DMS114 treated with DMSO at 0.1 percent for 48 hours (cell line): ENCODE results near the gene CXXC5.
"Not testable (repeated sequence)": the region's sequence is repeated elsewhere in the genome, so short reads cannot be mapped to it uniquely, and the experiment has no call there.

ENCODE experiments used
- DNase-seq: peaks from one replicate; lab custom pipeline; 2025; ENCODE audit not compliant: unreplicated experiment; lab: John Stamatoyannopoulos, UW

CXXC5 gene

GRCh38 chr5:139648205-139649081, at the start of gene CXXC5:
Gene CXXC5, plus strand, starts transcription at chr5:139648349. Its CDS starts 32,175 bp downstream, at chr5:139680524.
- peak; percentile 32 for DNase-seq

GRCh38 chr5:139598601-139598965, 49.6 kb upstream of the CXXC5 start:
- not testable (repeated sequence) for DNase-seq

GRCh38 chr5:139600336-139600949, 47.7 kb upstream of the CXXC5 start:
- no peak for DNase-seq

GRCh38 chr5:139601429-139601828, 46.7 kb upstream of the CXXC5 start:
- DNase-seq, result no peak

- not testable (repeated sequence) for DNase-seq
These were observed 46.2 kb upstream of the CXXC5 start for GRCh38 chr5:139601948-139602347.

- no peak for DNase-seq
These were observed 42.3 kb upstream of the CXXC5 start for GRCh38 chr5:139605887-139606286.

- DNase-seq, result no peak
These were observed 36.2 kb upstream of the CXXC5 start for GRCh38 chr5:139611703-139612584.

- DNase-seq, result no peak
These were observed 28.3 kb upstream of the CXXC5 start for GRCh38 chr5:139619861-139620260.

GRCh38 chr5:139625398-139625797, 22.8 kb upstream of the CXXC5 start:
- not testable (repeated sequence) for DNase-seq

- DNase-seq, result no peak
These were observed 17.3 kb upstream of the CXXC5 start for GRCh38 chr5:139630855-139631254.

- DNase-seq, result no peak
These were observed 16.5 kb upstream of the CXXC5 start for GRCh38 chr5:139631520-139632165.

- DNase-seq, result peak; percentile 85
These were observed 14.7 kb upstream of the CXXC5 start for GRCh38 chr5:139633295-139634027.

- DNase-seq, result no peak
These were observed 14.2 kb upstream of the CXXC5 start for GRCh38 chr5:139634028-139634325.

GRCh38 chr5:139634541-139634940, 13.6 kb upstream of the CXXC5 start:
- no peak for DNase-seq

- no peak for DNase-seq
These were observed 13.0 kb upstream of the CXXC5 start for GRCh38 chr5:139635191-139635590.

GRCh38 chr5:139635606-139636206, 12.4 kb upstream of the CXXC5 start:
- DNase-seq, result no peak

GRCh38 chr5:139636207-139636792, 11.8 kb upstream of the CXXC5 start:
- no peak for DNase-seq

- DNase-seq, result no peak
These were observed 11.2 kb upstream of the CXXC5 start for GRCh38 chr5:139636975-139637408.

GRCh38 chr5:139637438-139638089, 10.6 kb upstream of the CXXC5 start:
- no peak for DNase-seq
